Fibroblast of the aortic adventitia (primary cell): ENCODE measurements around the gene MIOX. TPM values are rescaled to one million over a fixed set of nuclear protein-coding genes. Genes with fewer than 3 reads are reported as not detected.
A peak's percentile ranks its signal among the peaks of the same experiment; 100 is the strongest.

Source experiments
- DNase-seq: peaks from one replicate; pipeline ENCODE4 v3.0.0-alpha.2; 2010; ENCODE audit warnings: low read depth
- H3K4me3 ChIP-seq: 2 replicates; pipeline ENCODE4 v1.5.1; 2011; ENCODE audit warnings: low read depth, mild to moderate bottlenecking, control low read depth, low read length, moderate library complexity
- CTCF ChIP-seq: IDR thresholded peaks from 2 replicates; pipeline ENCODE4 v1.5.1; 2011; ENCODE audit warnings: mild to moderate bottlenecking, low read length, control low read depth, inconsistent platforms; ENCODE audit not compliant: insufficient read depth
- total RNA-seq: library from RNA; depleted of rRNA; stranded (reverse); fragments of >200 nt; gene quantifications from 2 replicates; pipeline ENCODE4 v1.2.3, GENCODE V29; 2012; ENCODE audit warnings: low replicate concordance

Gene MIOX
- total RNA-seq, 1 donor = not detected

GRCh38 chr22:50441428-50441993 lies 45.1 kb upstream of the MIOX start:
- no peak for TF ChIP-seq CTCF
- no peak for DNase-seq
- H3K4me3 ChIP-seq = no peak overlapping the region

GRCh38 chr22:50443197-50443596 lies 43.5 kb upstream of the MIOX start:
- no peak overlapping the region for H3K4me3 ChIP-seq
- TF ChIP-seq CTCF = no peak
- DNase-seq = no peak

GRCh38 chr22:50443801-50444625 lies 42.6 kb upstream of the MIOX start:
- no peak overlapping the region for H3K4me3 ChIP-seq
- TF ChIP-seq CTCF = no peak
- DNase-seq = no peak

GRCh38 chr22:50444663-50445062 lies 42.0 kb upstream of the MIOX start:
- no peak for TF ChIP-seq CTCF
- DNase-seq = peak; percentile 78
- no peak overlapping the region for H3K4me3 ChIP-seq

GRCh38 chr22:50445071-50445879 lies 41.4 kb upstream of the MIOX start:
- TF ChIP-seq CTCF = no peak
- DNase-seq = no peak
- H3K4me3 ChIP-seq = no peak overlapping the region

GRCh38 chr22:50445880-50446707 lies 40.6 kb upstream of the MIOX start:
- TF ChIP-seq CTCF = no peak
- DNase-seq = peak; percentile 14
- no peak overlapping the region for H3K4me3 ChIP-seq
